Brain pericyte (primary cell): ENCODE results near the gene ZP2.
"Not testable (repeated sequence)": the region's sequence is repeated elsewhere in the genome, so short reads cannot be mapped to it uniquely, and the experiment has no call there.

Source experiments
- DNase-seq: peaks from one replicate; pipeline ENCODE4 v3.0.0-alpha.2; 2012; ENCODE audit warnings: low read depth, low spot score

ZP2 gene

DNA sequence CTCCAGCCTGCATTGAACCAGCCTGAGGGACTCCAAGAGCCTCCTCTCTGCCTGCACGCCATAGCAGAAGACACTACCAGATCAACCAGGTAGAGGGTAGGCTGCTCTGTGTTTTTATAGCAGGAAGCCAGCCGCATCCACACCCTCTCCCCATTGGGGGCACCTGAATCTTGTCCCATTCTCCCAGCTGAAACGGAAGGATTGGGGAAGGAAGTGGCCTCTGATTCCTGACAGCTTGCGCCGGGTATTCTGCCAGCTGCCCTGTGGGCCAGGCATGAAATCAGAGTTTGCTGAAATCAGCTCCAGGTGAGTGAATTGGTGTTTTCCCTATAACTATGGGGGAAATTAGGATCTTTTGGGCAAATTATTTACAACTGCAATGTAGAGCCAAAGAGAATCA lies at the start of gene ZP2:
TSS of gene ZP2 (minus strand) at position 89 of the 400 bp plus-strand sequence. CDS start at position 62, 27 bp downstream.
- DNase-seq: no peak

DNA sequence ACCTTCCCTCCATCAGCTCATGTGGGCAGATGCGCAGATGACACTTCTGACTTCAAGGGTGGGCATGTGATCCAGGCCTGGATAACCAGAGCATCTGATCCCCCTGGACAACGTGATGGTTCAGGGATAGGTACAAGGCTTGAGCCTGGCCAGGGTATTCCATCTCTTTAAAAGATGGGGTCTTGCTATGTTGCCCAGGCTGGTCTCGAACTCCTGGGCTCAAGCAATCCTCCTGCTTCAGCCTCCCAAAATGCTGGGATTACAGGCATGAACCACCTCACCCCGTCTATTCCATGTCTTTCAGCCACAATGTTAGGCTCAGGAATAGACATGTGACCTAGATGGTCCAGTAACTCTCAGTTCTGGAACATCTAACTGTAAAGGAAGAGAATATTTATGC lies 45.9 kb upstream of the ZP2 start:
- DNase-seq: no peak

DNA sequence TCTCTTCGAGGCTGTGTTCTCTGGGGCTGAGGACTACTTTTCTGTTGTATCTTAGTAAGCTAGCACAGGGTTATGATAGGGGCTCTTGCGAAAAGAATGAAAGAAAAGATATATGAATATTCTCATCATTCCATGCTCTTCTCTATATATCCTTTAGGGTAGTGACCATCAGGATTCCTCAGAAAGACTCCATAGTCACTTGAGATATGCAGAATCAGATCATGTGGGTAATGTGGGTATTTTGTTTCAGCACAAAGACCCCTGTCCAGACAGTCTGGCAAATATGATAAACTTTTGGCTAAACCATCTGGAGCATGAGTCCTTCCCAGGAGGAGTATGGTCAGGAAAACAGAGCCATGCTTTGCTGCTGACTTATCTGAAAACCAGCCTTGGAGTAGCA lies 45.3 kb upstream of the ZP2 start:
- DNase-seq: no peak

DNA sequence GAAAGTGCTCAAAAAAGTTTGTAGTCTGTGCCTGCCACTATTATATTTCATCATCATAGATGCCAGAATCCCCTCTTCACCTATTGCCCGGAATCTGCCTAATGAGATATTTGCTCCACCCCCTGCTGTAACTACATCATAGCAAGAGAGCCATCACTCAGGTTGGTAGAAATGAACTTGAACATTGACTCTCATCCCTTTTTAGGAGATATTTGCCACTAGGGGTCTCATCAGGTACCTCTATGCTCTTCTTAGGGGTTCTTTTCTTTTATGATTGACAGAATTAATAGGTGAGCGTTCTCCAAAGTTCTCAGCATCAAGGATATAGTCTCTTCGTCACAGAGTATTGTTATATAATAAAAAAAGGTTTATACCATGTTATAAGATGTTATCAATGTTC lies 42.1 kb upstream of the ZP2 start:
- no peak for DNase-seq

DNA sequence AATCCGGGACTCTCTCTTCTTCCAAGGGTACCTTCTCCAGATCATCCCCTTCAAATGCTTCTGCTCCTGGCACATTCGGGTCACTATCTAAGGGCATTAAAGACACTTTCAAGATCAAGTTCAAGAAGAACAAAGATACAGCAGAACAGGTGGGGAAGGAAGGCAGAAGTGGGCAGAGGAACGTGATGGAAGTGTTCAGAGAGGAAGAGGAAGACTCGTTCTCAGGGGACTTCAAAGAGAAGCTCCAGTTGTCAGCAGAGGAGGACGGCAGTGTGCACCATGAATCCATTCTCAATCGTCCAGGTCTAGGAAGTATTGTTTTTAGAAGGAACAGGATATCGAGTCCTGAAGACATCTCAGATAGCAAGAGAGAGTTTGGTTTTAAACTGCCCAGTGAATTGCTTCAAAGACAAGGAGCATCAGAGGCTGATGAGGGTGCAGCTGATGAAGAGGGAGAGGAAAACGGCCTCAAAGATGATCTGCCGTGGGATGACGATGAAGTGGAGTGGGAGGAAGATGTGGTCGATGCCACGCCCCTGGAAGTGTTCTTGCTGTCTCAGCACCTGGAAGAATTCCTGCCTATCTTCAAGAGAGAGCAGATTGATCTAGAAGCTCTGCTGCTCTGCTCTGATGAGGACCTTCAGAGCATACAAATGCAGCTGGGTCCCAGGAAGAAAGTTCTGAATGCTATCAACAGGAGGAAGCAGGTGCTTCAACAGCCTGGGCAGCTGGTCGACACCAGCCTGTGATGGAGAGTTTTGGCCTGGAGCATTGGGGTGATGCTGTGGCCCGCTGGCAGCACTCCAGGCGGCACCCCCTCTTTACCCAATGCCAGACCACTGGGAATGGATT lies 38.9 kb upstream of the ZP2 start:
- DNase-seq: no peak

DNA sequence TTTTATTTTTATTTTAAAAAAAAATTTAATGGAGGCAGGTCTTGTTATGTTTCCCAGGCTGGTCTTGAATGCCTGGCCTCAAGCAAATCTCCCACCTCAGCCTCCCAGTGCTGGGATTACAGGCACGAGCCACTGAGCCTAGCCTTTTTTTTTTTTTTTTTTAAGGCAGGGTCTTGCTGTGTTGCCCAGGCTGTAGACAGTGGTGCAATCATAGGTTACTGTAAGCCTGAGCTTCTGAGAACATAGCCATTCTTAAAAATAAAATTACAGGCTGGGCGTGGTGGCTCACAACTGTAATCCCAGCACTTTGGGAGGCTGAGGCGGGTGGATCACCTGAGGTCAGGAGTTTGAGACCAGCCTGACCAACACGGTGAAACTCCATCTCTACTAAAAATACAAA lies 36.8 kb upstream of the ZP2 start:
- DNase-seq: not testable (repeated sequence)

DNA sequence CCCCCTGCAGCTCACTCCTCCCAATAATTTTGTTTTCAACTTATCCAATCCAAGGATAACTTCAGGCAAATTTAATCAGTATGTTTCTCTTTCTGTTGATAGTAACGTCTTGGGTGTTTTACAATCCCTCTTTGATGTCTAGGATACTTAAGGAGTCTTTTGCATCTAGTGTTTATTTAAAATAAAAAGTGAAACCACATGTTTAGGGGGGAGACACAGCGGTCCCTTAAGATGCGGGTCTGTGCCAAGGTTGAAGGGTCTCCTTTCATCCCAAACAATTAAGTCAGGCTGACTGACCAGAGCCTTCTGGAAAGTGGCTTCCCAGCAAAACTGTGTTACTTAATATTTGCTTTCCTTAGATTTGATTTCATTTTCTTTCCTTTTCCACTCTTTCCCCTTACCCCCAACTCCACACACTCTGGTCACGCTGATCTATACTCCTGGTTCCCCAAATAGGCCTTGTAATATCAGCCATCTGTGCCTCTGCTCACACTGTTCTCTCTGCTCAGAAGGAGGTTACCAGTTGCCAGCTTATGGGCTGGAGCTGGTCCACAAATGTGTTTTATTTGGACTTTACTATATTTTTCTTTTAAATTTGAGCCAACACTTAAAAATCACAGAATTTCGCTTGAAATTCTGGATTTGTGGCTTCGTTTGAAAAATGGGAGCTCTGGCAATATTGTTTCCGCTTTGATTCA lies 33.3 kb upstream of the ZP2 start:
- DNase-seq: no peak

DNA sequence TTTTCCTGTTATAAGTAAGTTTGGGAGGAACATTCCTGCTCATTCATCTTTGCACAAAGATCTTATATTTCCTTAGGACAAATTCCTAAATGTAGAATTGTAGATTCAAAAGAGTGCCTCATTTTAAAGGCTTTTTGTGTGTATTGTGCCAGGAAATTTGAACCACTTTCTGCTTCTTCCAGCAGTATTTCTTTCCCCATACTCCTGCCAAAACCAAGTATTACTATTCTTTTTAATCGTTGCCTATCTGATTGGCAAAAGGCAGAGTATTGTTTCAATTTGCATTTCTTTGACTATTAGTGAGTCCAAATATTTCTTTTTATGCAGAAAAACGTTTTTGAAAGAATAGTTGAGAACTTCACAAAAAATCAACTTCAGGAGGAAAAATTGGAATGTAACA lies 31.4 kb upstream of the ZP2 start:
- no peak for DNase-seq

DNA sequence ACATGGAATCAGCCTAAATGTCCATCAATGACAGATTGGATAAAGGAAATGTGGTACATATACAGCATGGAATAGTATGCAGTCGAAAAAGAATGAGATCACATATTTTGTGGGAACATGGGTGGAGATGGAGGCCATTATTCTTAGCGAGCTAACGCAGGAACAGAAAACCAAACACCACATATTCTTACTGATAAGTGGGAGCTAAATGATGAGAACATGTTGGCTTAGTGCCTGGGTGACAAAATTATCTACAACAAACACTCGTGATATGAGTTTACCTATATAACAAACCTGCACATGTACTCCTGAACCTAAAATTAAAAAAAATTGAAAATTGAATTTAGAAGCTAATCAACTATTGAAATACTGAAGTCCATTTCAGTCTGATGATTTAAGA lies 28.3 kb upstream of the ZP2 start:
- no peak for DNase-seq

DNA sequence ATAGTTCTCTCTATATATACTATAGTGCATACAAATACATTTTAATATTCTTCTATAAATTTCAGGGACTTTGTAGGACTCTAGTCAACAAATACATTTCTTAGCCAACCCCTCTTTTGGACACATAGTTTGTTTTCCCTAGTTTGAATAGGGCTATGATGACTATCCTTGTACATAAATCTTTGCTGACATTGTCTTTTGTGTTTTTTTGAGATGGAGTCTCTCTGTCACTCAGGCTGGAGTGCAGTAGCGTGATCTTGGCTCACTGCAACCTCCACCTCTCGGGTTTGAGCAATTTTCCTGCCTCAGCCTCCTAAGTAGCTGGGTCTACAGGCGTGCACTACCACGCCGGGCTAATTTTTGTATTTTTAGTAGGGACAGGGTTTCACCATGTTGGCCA lies 25.5 kb upstream of the ZP2 start:
- DNase-seq: no peak

DNA sequence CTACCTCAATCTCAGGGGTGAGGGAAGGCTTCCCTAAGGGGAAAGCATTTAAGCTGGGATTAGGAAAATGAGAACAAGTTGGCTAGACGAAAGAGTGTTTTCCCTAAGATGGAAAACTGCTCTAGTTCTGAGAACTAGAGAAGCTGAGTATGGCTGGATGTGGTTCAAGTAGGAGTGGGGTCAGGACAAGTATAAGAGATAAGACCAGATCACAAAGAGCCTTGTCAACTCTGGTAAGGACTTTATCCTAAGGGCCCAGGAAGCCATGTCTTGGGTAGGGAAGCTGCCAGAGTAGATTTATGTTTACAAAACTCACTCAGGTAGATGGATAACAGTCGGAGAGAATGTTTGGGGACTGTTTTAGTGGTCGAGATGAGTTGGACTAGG lies 23.8 kb upstream of the ZP2 start:
- no peak for DNase-seq

DNA sequence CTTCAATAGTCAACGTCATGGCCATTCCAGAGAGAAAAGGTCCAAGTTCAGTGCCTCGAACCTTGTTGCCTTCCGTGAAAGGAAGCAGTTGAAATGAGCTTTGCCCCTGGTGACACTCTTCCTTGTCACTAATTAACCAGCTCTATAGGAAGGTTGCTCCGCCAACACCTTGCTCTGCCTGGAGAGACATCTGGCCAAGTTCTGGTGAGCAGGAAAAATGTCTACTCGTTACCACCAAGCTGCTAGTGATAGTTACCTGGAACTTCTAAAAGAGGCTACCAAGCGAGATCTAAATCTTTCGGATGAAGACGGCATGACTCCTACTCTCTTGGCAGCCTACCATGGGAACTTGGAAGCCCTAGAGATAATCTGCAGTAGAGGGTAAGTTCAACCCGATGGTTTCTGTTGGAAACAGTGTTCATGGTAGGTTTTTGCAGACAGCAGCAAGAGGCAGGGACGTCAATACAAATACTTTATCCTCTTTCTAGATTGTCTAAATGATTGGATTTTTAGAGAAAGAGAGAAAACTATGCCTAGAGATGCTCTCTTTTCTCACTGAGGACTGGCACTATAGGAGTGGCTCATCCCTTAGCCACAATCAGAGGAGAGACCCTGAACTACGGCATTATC lies 22.3 kb upstream of the ZP2 start, which contains the start of gene ANKS4B:
TSS of gene ANKS4B (plus strand) at position 179 of the 630 bp plus-strand sequence. CDS start at position 218, 39 bp downstream.
- no peak for DNase-seq

DNA sequence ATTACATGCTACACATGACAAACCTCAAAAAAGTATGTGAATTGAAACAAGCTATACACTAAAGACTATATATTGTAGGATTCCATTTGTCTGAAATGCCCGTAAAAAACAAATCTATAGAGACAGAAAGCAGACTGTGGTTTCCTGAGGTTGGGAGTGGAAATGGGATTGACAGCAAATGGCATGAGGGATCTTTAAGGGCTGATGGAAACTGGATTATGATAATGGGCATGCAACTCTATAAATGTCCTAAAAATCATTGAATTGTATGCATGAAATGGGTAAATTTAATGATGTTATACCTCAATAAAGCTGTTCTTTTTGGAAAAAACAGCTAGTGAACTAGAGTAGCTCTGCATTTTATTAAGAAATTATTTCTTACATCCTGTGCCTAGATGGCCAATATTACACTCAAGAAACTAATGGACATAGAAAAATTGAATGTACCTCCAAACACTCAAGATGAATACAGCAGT lies 21.7 kb upstream of the ZP2 start:
- no peak for DNase-seq

DNA sequence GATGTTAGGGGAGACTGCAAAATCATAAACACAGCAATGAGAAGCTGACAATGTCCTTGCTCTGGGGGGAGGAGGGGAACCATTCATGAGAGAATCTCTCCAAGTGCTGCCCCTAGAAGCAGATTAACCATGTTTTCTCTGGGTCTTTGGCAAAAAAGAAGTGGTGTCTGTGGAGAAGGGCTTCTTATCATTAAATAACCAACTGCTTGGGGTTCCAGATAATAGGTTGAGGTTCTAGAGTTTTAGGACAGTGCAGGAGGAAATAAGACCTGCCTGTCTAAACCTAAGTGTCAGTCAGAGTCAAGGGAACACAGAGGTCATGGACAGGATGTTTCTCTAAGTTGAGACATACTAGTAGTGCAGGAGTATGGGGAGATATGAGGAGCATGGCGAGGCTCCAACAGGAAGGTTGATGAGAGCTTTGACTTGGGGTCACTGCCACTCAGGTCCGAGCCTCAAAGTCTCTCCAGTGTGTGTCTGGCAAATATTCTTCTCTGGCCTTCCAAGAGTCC lies 17.0 kb upstream of the ZP2 start:
- no peak for DNase-seq

DNA sequence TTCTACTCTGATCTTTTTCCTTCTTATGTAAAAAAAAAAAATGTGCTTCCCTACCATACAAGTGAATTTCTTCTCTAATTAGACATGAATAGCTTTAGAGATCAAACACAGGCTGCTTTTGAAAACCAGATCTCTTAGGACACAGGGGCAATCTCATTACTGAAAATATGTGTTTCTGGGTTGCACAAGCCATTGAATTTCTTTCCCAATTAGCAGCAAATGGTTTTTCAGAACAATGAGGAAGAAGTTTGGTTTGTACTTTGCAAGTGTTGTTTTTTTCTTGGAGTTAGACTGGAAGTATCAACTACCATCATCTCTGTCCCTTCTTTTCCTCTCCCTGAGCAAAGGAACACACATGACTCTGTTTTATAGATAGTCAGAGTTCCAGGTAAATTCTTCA lies 16.5 kb upstream of the ZP2 start:
- DNase-seq: no peak

DNA sequence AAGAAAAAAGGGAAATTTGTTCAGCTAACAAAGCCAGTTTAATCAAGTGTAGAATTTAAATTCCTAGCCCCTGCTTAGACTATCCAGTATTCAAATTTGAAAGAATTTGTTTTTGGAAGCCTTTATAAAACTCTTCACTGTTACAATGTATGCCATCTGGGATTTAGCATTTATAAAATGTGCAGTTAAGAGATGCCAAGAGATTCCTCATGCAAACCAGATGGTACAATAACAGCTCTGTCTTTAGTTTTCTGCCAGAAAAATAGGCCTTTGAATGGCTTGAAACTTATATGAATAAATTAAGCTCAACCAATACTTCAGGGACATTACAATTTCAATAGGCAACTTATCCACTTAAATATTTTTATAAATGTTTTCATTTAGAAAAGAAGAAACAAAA lies 15.4 kb upstream of the ZP2 start:
- DNase-seq: no peak

DNA sequence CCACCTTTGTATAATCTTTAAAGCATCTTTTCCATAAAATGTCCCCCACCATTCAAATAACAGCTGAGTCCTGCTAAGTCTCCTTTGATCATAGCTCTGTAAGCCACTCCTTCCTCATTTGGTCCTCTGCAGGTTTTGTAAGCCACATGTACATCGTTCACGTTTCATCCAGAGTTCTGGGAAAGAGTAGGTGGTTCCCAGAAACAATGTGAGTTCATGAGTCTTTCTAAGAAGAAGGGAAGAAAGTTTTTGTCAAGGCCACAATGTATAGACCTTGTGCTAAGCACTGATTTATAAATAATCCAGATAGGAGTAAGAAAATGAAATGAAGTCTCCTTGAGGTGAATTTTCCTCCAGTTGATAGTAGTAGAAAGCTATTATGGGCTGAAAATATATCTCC lies 13.4 kb upstream of the ZP2 start:
- DNase-seq: no peak

DNA sequence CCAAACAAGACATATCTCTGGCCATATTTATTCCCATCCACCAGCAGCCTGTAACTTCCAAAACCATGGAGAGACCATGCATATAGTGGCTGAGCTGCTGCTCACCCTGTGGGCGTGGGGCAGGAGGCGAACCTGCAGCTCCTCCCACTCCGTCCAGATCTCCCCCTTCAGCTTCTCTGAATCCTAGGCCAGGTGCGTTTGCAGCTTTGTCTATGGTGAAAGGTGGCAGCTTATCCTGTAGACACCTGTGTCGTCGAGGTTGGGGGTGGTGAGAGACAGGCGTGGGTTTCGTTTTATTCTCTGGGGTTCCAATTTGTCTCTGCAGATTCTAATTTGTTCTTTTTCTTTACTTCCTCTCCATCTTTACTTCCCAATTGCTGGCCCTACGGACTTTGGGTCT lies 12.4 kb upstream of the ZP2 start:
- no peak for DNase-seq

DNA sequence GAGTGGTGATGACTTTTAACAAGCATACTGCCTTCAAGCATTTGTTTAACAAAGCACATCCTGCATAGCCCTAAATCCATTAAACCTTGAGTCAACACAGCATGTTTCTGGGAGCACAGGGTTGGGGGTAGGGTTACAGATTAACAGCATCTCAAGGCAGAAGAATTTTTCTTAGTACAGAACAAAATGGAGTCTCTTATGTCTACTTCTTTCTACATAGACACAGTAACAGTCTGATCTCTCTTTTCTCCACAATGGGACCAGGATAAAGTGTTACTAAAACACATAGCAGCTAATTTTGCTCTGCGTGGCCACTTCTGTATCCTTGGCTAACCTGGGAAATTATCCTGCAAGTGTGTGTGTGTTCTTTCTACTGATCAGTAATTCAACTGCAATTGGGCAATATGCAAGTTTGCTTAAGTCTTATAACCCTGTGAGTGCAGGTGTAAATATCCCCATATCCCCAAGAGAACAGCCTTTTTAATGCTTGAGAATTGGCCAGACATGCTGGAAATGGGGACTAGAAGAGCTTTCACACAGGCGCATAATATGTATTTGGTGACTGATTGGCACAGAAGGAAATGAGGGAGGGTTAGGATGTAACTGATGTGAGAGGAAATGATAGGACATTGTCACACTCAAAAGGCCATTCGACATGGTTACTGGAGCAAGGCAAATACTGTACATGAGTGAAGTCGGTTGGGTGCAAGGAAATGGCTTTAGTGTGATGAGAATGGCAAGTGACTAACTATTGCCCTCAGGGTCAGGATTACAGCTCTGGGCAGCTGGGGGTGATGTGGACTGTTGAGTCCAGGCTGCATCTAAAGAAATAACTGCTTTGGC lies 11.3 kb upstream of the ZP2 start:
- no peak for DNase-seq

DNA sequence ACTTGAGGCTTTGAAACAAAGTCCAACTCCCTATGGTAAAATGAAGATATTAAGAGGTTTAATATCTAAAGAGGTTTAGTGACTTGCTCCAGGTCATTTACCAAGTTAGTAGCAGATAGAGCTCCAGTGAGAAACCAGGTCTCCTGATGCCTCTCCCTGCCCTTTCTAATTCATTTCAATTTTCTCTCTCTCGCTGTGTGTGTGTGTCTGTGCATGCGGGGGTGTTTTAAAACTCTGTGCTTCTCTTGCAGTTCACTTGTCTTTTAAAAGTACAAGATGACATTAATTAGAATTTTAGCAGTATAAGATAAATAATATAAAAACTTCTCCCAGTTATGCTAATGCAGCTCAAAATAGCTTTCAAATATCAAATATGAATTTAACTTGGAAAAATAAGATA lies 8.2 kb upstream of the ZP2 start:
- no peak for DNase-seq

DNA sequence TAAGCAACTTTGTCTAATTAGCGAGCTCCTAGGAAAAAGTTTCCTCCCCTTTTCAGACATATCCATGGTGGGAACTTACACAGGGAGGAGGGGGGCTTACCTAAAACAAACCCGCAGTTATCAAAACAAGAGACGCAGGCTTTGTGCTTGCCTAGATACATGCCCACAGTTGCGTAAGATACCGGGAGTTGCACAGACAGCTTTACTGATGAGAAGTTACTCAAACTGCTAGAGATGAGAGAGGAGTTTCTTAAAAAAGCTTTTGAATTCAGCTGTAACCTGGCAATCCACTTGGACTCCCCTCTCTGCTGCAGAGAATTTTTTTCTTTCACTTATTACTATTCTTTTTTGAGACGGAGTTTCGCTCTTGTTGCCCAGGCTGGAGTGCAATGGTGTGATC lies 6.8 kb upstream of the ZP2 start:
- no peak for DNase-seq
